Activated CD8-positive, alpha-beta memory T cell treated with anti-CD3 and anti-CD28 coated beads, Interleukin-2, amount 50 U/mL, for 4 hours (primary cell): ENCODE results near the gene HMGXB3.

Experiments used
- DNase-seq: peaks from one replicate; pipeline ENCODE4 v3.0.0-alpha.2; 2020

HMGXB3 gene, protein sequence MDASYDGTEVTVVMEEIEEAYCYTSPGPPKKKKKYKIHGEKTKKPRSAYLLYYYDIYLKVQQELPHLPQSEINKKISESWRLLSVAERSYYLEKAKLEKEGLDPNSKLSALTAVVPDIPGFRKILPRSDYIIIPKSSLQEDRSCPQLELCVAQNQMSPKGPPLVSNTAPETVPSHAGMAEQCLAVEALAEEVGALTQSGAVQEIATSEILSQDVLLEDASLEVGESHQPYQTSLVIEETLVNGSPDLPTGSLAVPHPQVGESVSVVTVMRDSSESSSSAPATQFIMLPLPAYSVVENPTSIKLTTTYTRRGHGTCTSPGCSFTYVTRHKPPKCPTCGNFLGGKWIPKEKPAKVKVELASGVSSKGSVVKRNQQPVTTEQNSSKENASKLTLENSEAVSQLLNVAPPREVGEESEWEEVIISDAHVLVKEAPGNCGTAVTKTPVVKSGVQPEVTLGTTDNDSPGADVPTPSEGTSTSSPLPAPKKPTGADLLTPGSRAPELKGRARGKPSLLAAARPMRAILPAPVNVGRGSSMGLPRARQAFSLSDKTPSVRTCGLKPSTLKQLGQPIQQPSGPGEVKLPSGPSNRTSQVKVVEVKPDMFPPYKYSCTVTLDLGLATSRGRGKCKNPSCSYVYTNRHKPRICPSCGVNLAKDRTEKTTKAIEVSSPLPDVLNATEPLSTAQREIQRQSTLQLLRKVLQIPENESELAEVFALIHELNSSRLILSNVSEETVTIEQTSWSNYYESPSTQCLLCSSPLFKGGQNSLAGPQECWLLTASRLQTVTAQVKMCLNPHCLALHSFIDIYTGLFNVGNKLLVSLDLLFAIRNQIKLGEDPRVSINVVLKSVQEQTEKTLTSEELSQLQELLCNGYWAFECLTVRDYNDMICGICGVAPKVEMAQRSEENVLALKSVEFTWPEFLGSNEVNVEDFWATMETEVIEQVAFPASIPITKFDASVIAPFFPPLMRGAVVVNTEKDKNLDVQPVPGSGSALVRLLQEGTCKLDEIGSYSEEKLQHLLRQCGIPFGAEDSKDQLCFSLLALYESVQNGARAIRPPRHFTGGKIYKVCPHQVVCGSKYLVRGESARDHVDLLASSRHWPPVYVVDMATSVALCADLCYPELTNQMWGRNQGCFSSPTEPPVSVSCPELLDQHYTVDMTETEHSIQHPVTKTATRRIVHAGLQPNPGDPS (N-terminal part only)

DNA sequence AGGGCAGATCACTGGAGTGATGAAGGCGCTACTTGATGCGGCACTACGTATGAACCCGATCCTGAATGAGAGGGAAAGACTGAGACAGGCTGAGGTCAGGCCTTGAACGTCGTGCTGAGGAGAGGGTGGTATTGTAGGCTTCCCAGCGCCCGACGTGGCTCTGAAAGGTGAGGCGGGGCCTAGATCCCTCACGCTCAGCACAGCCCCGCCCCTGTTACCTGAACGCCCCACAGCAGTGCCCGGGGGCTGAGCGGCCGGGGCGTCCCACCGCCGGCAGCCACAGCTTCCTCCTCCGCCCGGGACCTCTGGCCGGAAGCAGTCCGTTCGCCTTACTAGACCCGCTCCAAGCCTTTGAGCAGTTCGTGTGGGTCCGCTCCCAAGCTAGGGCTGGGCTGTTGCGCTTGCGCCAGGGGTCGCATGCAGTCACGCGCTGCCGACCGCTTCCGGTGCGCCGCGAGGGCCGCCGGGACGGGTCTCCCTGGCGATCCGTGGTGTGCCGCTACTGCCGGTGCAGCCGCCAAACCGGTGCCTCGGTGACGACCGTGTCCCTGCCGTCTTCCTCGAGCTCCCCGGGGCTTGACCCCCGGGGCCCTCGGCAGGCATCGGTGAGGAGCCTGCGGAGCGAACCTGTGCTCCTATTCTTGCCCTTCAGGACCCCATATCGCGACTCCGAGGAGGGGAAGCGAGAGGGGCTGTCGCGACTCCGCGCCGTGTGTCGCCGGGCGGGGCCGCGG lies at the start of gene HMGXB3, which contains the start of gene TIGD6:
TSS of gene HMGXB3 (plus strand) at position 484 of the 734 bp plus-strand sequence. CDS start 4,114 bp downstream, outside the sequence.
TSS of gene TIGD6 (minus strand) at position 399 of the 734 bp plus-strand sequence. CDS start 4,306 bp downstream, outside the sequence.
- DNase-seq = peak; percentile 83

DNA sequence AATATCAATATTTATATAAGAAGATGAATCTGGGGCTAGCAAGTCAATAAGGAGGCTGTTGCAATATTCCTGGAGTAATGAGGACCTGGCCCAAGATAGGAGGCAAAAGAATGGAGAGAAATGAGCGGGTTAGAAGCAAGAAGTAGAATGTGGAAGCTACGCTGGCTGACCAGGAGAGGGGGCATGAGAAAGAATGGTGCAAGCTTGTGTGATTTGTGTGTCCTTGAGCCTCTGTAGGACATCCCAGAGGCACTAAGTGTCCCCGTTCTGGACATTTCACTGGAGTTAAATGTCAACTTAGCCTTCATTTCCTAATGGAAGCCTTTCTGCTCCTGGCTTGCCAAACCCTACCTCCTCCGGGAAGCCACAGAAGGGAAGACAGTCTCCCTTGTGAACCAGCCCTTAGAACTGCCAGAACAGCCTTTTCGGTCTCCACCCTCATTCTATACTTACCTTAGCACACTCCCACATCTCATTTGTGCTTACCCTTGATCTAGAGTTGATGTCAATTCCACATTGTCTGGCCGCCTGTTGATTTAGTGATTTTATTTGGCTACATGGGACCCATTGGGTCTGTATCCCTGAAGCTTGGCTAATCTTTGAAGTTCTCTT lies 49.3 kb upstream of the HMGXB3 start:
- no peak for DNase-seq

DNA sequence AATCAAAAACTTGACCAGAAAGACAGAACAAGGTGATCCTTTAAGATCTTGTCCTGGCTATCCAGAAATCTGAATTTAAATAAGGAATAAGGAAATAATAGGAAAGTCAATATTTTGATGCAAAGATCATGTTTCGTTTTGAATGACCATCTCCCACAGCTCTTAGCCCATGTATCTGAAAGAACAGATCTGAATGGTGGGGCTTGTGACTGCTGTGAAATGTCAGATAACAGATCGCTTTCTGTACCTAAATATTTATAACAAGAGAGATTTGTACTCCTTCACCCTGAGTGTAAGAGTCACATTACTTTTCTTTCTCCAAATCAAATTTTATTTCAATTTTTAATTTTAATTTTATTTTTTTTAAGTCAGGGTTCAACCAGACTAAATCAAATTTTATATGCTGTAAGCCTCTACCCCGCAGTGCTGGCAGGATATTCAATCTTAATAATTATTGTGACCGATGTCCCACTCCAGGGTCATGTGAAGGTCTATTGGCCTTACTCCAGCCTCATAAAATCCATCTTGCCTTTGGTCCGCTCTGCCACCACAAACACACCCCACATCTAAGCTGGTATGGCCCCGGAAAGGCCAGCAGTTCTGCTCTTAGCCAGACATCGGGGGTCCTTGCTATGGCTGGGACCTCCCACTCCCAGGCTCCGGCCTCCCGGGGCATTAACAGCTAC lies 47.0 kb upstream of the HMGXB3 start:
- no peak for DNase-seq

DNA sequence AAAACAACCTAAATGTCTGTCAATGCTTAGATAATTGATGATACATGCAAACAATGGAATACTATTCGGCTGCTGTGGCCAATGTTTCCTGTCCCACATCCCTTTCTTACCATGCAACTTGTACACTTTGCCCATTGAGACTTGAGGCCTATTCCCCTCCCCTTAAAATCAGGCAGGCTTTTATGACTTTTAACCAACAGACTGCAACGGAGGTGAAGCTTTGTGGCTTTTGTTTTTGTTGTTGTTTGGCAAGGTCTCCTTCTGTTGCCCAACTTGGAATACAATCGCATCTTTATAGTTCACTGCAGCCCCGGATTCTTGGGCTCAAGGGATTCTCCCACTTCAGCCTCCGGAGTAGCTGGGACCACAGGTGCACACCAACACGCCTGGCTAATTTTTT lies 45.7 kb upstream of the HMGXB3 start:
- DNase-seq = no peak

DNA sequence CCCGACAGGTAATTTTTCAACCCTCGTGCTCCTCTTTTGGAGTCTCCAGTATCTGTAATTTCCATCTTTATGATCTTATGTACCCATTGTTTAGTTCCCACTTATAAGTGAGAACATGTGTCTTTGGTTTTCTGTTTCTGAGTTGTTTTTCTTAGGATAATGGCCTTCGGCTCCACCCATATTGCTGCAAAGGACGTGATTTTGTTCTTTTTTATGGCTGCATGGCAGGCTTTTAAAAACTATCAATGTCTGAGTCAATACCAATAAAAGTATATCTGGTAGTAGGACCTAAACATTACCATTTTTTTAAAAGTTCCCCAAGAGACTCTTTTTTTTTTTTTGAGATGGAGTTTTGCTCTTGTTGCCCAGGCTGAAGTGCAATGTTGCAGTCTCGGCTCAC lies 43.9 kb upstream of the HMGXB3 start:
- DNase-seq = no peak

DNA sequence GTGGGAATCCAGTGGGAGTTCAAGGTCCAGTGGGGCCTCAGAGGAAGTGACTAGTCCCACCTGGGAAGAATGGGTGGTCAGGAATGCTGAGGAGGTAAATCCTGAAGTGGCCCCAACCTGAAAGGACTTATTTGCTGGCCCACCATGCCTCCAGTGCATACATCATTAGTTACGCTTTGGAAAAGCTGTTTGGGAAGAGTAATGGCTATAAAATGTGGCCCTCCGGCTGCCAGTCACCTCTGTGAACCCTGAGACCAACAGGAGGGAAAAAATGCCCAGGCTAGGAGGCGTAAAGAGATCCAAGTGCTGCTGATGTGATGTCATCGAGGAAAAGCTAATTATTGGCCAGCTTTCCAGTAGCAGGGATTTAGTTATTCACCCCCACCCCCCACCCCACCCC lies 42.7 kb upstream of the HMGXB3 start:
- DNase-seq = no peak

DNA sequence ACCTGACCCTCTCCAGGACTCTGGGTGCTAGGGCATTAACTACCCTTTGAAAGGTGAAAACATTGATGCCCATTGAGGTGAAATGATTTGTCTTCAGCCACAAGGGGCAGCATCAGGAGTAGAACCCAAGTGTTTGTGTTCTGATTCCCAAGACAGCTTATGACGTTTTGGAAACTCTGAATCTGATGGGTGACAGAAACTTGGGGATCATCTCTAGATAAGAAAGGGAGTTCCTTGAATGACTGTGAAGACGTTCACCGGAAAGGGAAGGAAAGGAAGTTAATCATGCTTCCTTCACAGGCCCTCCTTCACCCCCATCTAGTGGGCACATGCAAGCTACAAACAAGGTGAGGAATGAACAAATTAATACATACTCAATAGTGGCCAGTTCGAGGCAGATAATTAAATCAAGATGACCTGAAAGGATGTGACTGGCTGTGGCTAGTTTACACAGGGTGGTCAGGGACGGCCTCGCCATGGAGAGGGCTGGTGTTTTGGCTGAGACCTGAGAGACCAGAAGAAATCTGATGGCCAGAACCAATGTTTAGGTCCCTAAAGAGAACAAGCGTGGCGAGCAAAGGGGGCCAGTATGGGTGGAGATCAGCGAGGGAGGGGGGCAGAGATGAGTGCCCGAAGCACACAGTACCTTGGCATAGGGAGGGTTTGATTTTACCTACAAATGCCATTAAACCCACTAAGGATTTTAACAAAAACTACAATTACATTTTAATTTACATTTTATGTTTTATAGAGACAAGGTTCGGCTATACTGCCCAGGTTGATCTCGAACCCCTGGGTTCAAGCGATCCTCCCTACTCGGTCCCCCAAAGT lies 40.9 kb upstream of the HMGXB3 start:
- DNase-seq = peak; percentile 46

DNA sequence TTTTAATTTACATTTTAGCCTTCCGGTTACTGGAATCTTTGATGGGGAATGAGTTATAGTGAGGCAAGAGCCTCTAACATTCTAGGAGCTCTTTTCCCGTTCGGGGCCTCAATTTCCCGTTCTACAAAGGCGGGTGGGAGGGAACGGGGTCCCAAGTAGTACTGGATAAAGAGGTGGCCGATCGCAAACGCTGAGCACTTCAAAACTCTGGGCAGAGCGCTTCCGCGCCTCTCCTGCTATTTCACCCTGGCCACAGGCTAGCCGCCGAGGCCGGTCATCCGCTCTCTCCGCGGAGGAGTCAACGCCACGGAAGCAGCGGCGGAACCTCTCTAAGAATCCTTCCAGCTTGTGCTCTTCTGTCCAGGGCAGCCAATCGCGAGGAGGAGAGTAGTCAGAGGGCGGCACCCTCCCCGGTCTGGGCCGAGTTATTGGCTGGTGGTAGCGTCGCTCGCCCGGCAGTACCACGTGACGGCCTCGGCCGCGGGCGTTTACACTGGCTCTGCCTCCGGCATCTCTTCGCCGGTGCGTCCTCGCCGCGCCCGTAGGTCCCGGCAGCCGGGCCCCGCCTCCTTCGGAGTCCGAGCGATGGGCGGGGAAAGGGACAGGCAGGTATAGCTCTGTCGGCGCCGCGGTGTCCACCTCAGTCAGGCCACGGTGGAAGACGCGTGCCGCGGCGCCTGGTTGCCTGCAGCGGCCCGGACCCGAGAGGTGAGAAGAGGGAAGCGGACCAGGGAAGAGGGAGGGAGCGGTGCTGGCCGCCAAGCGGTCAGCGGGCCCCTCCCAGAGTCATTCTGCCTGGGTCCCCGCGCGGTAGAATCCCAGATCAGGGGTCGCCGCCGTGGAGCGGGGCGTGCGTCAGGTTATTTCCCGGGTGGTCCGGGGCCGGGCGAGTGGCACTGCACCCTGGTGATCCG lies 40.0 kb upstream of the HMGXB3 start, which contains the start of gene SLC26A2:
TSS of gene SLC26A2 (plus strand) at position 487 of the 914 bp plus-strand sequence. CDS start 16,895 bp downstream, outside the sequence.
- DNase-seq = peak; percentile 93

DNA sequence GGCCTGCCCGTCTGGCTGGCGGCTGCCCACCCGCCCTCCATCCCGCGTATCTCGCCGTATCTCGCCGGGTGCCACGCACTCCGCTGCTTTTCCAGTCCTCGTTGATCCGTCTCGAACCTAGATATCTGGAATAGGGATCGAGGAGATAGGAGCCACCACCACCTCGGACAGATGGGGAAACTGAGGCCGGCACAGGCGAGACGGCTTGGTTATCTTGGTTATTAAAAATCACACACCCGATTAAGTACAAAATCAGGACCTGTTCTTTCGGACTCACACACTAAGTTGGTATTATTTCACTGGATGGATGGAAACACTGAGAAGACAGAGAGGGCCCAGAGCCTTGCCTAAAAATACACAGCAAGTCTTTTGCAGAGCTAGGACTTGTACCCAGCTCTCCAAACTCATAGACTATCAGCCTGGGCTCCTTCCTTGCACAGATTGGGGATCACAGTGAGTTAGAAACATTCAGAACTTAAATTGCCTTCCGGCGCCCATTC lies 39.3 kb upstream of the HMGXB3 start:
- no peak for DNase-seq

DNA sequence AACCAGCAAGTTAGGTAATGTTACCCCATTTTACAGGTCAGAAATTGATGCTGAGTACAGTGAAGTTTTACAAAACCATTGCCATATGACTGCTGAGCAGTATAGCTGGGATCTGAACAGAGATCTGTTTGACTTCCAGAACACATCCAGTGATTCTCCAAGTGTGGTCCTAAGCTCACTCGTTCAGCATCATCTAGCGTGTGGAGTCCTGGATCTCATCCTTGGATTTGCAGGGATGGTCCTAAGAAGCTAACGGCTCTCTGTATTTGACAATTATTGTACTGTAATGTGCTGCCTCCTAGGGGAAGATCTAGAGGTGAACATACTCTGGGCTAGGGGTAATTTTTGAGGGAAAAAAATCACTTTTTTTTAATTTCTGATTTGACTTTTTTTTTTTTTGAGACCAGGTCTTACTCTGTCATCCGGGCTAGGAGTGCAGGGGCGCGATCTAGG lies 38.6 kb upstream of the HMGXB3 start:
- no peak for DNase-seq

DNA sequence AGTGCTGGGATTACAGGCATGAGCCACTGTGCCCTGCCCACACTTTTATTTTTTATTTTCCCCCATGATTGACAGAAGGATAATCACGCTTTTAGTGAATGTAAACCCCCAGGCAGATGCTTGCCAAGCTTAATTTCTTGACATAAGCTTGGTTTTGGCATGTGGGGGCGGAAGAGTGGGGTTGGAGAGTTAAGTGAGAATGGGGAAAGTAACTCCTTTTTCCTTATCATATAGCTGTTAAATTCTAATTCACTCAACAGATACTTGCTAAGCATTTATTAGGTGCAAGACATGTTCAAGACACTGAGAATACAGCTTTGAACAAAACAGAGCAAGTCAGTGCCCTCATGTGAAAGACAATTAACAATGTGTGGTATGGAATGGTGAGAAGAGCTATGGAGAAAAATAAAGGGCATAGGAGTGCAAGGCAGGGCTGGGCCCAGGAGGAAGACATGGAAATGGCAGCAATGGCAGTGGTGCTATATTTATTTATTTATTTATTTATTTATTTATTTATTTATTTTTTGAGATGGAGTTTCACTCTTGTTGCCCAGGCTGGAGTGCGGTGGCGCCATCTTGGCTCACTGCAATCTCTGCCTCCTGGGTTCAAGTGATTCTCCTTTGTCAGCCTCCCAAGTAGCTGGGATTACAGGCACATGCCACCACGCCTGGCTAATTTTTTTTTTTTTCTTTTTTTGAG lies 37.8 kb upstream of the HMGXB3 start:
- DNase-seq = no peak

DNA sequence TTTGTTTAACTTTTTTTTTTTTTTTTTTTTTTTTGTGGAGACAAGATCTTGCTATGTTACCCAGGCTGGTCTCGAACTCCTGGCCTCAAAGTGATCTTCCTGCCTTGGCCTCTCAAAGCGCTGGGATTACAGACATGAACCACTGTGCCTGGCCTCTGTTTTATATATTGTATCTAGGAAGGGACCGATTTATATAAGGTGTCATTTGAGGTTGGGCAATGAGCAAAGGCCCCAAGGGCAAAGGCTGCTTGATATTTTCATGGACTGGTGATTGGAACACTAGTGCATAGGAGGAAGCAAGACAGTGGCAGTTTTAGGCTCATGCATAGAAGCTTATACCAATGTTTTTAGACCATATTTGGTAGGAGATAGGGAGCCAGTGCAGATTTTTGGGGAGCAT lies 36.8 kb upstream of the HMGXB3 start:
- DNase-seq = no peak

DNA sequence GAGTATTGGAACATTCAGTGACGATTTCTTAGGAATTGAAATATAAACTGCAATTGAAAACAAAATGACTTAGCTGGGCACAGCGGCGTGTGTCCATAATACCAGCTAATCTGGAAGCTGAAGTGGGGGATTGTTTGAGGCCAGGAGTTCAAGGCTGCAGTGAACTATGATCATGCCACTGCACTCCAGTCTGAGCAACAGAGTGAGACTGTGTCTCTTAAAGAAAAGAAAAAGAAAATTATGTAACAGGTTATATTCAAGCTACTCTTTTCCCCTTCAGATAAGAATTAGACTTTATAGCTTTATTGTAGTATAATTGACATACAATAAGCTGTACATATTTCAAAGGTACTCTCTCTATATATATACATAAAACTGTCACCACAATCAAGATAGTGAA lies 33.6 kb upstream of the HMGXB3 start:
- no peak for DNase-seq

DNA sequence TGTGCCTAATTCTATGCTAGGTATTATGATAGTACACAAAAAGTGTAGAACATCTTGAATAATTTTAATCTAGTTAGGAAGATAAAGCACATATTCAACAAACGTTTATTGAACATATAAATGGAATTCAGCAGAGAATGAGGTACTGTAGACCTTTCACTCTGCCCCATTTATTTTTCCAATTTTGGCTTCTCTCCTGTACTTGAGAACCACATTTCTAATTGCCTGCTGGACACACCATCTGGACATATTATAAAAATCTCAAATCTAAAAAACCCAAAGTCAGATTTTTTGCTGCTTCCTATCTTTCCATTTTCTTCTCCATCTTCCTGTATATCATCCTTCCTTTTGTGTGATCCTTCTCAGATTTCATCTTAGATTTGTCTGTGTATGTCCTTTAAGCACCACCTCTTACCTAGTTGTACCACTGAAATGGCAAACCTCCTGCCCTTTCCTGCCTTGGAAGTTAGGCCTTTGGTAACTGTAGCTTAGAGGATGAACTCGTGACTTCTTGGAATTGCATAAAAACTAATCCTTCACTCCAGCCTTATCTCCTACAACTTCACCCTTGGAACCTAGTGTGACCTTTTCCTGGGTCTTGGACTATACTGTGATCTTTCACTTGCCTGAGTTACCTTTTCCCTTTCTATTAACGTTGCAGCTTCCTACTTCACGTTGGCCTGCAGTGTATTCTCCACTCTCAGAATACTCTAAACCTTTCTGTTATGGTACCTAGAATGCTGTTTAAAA lies 31.2 kb upstream of the HMGXB3 start:
- DNase-seq = no peak

DNA sequence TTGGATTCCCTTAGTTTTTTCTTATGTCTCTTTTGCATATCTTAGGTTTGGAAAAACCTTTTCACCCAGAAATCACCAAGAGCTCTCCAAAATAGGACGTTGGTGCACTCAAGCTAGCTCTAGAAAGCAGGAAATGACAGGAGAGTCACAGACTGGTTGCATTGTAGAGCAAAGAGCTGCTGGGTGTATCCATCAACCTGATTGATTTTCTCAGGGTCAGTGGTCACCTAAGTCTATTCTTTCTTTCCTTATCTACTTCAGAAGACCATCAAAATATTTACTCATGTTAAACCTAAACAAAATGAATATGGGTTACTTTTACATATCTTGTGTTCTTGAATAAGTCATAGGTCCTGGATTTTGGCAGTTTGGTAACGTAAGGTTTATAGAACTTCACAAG lies 25.1 kb upstream of the HMGXB3 start:
- no peak for DNase-seq

DNA sequence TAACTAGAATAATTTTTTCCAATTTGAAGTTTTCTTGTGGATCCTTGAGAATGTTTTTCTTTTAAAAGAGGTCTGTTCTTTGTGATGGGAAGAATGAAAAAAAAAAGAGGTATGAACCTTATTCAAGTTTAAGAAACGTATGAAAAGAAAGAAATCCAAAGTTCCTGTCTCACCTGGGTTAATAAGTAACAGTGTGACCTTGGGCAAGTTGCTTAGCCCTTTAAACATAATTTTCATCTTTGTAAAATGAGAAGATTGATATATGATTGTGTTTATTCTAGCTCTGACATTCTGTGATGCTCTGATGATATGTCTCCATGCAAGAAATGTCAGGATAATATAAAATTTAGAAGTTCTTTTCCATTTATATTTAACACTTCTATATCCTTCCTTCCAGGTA lies 20.6 kb upstream of the HMGXB3 start:
- DNase-seq = no peak

DNA sequence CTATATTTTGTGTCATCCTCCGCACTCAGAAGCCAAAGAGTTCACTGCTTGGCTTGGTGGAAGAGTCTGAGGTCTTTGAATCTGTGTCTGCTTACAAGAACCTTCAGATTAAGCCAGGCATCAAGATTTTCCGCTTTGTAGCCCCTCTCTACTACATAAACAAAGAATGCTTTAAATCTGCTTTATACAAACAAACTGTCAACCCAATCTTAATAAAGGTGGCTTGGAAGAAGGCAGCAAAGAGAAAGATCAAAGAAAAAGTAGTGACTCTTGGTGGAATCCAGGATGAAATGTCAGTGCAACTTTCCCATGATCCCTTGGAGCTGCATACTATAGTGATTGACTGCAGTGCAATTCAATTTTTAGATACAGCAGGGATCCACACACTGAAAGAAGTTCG lies 19.3 kb upstream of the HMGXB3 start:
- no peak for DNase-seq
